ENCODE data around the gene MROH8.

GRCh38 chr20:37228082-37228481 is 48.7 kb upstream of the MROH8 start:
- no peak for TF ChIP-seq ZNF501 (CRISPR knock-in tag; IDR thresholded peaks at IDR 0.05)
- TF ChIP-seq EP300 (IDR thresholded peaks at IDR 0.05; ENCODE audit: low read depth in 2 of 2, low read length in 2 of 2): no peak
- no peak for TF ChIP-seq EP300 (CRISPR knock-in tag; IDR thresholded peaks at IDR 0.05; ENCODE audit: borderline replicate concordance)
- no peak for TF ChIP-seq IRF2 (CRISPR knock-in tag; IDR thresholded peaks at IDR 0.05)
- no peak for TF ChIP-seq MYPOP (CRISPR knock-in tag; IDR thresholded peaks at IDR 0.05)

Measured in HepG2 (cell line).